GM10847 (cell line): Measurements from ENCODE around the gene COL9A3.

Source experiments
- POLR2A ChIP-seq: IDR thresholded peaks from 2 replicates; pipeline ENCODE4 v1.6.1; 2011; ENCODE audit not compliant: insufficient read length; ENCODE audit errors: extremely low read depth

Gene COL9A3

DNA sequence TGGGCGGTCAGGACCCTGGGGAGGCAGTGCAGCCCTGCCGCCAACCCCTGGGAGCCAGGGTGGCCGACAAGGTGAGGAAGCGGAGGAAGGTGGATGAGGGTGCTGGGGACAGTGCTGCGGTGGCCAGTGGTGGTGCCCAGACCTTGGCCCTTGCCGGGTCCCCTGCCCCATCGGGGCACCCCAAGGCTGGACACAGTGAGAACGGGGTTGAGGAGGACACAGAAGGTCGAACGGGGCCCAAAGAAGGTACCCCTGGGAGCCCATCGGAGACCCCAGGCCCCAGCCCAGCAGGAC is 4.0 kb upstream of the COL9A3 start:
- no peak for TF ChIP-seq POLR2A

DNA sequence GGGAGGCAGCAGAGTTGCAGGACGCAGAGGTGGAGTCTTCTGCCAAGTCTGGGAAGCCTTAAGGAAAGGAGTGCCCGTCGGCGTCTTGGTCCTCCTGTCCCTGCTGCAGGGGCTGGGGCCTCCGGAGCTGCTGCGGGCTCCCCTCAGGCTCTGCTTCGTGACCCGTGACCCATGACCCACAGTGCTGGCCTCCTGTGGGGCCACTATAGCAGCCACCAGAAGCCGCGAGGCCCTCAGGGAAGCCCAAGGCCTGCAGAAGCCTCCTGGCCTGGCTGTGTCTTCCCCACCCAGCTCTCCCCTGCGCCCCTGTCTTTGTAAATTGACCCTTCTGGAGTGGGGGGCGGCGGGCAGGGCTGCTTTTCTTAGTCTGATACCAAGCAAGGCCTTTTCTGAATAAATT is 3.3 kb upstream of the COL9A3 start:
- TF ChIP-seq POLR2A = no peak

DNA sequence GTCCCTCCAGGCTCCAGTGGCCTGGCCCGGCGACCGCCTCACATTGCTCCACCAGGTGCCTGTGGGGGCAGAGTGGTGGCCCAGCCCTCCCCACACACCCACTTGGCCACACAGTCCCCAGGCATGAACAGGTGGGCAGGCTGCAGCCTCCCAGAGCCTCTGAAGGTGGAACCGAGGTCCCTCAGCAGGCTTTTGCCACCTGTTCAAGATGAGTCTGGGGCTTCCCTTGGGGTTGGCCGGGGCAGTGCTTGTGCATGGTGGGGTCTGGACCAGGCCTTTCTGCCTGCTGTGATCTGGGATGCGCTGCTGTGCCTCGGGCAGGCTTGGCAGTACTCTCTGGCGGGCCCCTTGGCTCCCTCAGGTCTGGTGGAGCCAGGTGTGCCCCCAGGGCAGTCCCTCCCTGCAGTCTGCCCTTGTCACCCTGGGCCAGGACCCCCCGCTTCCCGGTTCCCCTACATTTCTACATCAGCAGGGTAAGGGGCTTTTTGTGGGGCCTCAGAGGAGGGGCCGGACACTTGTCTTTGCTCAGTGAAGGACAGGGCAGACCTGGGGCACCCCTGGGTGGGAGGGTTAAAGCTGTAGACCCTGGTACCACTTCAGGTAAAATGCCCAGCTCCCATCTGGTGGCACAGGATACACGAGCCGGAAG is 2.7 kb upstream of the COL9A3 start:
- no peak for TF ChIP-seq POLR2A

DNA sequence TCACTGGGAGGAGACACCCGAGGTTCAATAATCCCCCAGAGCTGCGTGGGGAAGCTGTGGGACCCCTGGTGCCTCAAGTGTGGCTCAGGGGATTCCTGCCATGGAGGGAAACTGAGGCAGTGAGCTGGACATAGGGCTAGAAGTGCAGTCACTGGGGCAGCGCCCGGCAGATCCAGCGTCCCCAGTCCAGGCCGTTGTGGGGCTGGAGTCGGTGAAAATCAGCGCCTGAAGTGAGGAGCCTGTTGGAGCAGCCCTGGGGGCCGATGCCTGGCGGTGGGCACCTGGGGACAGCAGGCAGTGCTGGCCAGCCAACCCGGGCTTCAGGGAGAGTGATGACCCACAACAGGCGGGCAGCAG is 2.2 kb upstream of the COL9A3 start:
- TF ChIP-seq POLR2A = no peak

DNA sequence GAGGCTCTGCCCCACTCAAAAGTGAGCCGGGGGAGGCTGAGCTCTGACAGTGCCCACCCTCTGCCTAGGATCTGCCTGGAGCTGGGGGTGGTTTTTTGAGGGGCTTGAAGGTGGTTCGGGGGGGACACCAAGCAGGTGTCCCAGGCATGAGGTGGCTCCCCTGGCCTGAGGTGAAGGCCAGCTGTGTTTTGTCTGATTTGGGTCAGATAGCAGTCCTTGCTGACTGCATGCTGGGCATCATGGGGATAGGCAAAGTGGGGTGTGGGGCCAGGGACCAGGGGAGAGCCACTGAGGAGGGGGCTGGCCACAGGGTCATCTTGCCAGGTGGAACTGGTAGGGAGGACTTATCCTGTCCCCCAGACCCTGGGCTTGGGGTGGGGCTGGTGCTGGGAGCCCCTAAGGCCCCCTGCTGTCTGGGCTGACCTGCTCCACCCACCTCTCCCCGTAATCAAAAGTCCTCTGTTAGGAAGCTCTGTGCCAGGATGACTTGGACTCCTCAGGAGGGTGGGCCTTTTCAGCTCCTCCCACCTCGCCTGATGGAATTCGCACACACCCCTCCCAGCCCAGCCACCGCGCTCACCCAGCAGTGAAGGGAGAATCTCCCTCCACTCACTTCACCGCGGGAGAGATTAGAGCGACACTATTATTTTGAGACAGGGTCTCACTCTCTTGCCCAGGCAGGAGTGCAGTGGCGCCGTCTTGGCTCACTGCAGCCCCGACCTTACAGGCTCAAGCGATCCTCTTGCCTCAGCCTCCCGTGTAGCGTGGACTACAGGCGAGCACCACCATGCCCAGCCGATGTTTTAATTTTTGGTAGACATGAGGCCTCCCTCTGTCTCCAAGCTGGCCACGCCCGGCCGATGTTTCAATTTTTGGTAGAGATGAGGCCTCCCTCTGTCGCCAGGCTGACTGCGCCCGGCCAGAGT is 1.5 kb upstream of the COL9A3 start:
- TF ChIP-seq POLR2A = no peak

DNA sequence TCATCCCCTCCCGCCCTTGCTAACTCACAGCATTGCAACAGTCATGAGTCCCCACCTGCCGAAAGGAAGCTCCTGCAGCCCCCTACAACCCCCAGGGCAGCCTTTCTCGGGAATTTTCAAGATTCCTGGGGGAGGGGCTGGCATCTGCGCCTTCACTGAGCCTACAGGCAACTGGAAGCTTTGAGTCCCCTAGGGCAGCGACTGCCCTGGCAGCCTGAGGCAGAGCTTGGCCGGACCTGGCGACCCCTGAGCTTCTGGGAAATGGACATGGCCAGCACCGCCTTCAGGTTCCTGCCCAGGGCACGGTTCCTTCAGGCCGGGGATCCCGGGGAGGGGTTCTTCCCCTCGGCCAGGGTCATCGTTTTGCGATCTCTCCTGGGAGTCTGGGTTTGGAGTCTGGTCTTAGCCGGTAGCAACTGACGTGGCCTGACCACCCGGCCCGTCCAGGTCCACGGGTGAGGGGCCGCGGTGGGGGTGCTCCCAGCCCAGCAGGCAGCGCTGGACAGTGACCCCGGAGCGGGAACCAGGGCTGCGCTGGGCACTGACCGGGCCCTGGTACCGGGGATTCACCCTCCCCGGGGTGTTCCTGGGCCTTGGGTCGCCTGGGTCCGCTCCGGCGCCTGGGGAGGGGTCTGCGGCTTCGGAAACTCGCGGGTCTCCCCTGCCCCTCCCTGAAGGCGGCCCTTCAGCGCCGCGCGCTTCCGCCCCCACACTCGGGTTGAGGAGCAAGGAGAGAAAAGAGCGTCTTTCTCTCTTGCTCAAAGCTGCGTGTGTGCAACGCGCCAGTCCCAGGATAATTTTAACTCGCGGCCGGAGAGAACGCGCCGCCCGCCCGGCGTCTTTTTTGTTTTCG is 593 bp upstream of the COL9A3 start:
- TF ChIP-seq POLR2A = no peak

DNA sequence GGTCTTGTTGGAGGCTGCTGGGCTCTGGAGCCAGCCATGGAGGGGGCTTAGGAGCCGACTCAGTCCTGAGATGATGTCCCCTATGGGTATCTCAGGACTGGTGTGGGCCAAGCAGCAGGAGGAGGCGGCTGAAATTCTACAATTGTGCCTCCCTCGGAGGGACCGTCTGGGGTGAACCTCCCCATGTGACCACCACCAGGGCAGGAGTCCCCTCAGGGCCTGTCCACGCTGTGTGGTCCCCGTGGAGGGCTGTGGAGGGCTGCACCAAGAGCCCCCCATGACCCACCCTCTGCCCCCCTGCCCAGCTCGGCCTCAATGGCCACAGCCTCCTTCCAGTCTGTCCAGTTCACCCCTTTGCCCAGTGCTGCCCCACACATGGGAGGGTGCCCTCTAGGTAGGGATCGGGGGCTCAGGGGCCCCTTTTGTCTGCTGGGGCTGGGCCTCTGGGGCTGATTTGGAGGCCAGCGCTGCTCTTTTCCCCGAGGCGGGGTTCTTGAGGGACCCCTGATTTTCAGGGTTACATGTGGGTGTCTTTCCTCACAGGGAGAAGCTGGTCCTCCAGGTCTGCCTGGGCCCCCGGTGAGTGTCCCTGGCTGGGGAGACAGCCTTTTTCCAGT is 1.2 kb downstream of the COL9A3 start:
- TF ChIP-seq POLR2A = no peak

DNA sequence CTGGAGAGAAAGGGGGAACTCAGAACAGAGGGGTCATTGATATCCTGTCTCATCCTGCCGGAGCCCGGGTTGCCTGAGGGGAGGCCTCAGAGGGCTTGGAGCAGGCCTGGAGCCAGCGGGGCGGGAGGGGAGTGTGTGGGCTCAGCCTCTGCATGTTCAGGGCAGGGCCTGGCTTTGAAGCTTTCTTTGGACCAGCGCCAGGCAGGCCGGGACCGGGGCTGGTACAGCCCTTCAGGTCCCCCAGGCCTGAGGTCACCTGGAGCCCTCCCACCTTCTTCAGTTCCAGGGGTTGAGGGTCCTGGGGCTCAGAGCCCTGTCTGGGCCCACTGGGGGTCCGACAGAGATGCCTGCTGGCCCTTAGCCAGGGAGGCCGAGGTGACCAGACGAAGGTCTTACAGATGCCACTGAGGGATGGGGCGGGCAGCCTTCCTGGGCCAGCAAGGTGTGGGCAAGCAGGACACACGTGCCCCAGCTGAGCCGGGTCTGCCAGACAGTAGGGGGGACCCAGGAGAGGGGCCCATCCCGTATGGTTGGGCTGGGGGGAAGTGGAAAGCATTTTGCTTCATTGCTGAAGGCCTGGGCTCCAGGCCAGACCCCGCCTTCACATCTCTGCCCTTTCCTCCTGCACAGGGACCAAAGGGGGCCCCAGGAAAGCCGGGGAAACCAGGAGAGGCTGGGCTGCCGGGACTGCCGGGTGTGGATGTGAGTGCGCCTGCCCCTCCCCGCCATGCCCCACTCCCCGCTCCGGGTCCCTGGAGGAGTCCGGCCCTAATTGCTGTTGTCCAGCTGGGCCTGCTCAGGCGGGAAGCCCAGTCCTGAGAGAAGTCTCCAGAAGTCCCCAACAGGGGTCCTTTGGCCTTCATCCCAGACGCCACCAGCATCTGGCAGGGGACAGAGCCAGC is 2.0 kb downstream of the COL9A3 start:
- TF ChIP-seq POLR2A = no peak

DNA sequence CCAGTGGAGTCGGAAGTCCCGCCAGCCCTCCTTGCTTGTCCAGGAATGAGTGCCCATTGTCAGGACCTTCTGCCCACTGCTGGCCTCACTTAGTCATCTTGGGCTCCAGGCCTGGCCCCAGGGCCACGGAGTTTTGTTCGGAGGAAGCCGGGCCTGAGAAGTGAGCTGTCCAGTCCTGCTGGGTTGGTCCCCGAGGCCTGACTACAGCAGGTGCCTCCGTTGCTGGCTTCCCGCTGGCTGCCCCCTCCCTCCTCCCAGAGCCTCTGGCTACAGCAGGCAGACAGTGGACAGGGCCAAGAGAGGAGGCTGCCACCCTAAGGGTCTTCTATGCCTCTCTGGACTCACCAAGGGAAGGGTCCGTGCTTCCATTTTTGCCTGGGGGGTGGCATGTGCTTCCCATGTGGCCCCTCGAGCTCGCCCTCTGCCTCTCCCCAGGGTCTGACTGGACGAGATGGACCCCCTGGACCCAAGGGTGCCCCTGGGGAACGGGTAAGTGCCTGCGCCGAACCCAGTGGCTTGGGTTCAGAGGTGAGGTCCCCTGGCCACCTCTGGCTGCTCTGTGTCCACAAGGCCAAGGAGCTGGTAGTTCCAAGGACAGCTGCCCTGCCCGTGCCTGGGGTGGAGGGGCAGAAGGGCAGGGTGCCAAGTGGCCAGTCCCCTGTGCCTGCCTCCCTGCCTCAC is 2.8 kb downstream of the COL9A3 start:
- TF ChIP-seq POLR2A = no peak

DNA sequence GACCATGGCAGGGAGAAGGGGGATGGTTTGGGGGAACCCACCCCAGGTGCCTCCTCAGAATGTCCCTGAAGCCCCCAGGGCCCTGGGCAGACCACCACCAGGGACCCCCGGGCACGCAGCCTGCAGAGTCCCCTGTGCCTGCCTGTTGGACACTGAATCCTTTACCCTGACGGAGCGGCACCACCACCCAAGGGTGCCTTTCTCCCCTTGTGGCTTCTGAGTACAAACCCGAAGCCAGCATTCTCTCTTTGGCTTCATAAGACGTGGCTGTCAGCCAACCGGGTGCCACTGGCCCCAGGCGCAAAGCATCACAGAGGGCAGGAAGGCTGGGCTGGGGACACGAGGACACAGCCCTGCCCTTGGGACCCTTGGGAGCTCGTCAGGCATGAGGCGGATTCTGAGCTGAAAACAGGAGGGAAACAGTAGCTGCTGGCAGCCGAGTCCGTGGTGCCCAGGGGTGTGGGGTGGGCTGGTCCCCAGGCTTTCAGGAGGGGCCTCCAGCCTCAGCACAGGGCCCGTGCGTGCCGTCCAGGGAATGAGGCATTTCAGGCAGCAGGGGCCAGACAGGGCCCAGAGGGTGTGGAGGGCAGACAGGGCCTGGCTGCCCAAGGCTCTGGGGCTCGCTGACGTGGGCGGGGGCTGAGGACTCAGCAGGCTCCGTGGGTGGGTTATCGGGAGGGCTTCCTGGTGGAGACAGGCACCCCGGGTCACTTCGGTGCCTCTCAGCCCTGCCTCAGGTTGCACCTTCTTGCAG is 3.5 kb downstream of the COL9A3 start:
- TF ChIP-seq POLR2A = no peak

DNA sequence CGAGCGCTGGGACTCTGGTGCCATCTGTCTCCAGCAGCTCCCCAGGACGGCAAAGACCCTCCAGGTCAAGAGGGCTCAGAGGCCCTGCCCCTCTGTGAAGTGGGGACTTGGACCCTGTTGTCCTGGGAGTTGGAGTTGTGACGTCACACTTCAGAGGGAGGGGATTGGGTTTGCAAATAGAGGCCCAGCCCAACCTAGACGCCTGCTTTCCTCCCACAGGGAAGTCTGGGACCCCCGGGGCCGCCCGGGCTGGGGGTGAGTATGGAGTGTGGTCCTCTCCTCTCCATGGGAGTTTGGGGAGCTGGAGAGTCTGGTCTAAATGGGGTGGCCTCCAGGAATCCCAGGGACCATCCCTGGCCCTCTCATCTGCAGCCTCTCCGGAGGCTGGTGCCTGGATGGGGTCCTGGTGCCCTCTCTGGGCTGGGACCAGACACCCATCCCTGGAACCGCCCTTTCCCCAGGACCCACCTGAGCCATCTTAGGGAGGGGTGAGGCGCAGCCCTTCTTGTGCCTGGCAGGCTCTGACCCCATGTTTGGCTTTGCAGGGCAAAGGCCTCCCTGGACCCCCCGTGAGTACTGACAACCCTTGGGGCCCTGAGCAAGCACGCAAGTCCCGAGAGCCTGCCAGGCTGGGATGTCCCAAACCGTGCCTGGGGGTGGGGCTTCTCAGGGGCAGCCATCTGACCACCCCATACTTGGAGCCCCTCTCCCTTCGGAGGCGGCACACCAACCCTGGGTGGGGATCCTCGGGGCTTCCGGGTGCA is 4.3 kb downstream of the COL9A3 start:
- no peak for TF ChIP-seq POLR2A

DNA sequence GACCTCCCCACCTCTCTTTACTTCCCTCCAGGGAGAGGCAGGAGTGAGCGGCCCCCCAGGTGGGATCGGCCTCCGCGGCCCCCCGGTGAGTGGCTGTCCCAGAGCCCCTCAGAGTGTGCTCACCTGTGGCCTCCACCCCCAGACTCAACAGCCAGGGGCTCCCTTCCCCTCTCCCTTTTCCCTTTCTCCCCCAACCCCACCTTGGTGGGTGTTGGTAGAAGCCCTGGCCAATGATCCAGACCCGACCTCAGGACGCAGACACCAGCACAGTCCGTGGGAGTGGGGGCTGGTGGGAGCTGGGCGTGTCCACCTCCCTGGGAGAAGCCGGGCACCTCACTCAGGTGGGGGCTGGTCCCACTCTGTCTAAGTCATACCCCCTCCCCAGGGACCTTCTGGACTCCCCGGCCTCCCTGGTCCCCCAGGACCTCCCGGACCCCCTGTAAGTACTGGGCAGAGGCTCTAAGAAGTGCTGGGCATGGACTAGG is 4.9 kb downstream of the COL9A3 start:
- TF ChIP-seq POLR2A = no peak
